Endodermal cell (in vitro differentiated cells): ENCODE measurements around the gene BET1. TPM values are rescaled to one million over a fixed set of nuclear protein-coding genes. Genes with fewer than 3 reads are reported as not detected.

ENCODE experiments used
- DNase-seq: peaks from one replicate; pipeline ENCODE4 v3.0.0-alpha.2; 2017
- H3K27ac ChIP-seq: 2 replicates; pipeline ENCODE4 v1.5.1; 2013; ENCODE audit warnings: mild to moderate bottlenecking, low read depth, low read length, moderate library complexity
- H3K27me3 ChIP-seq: 2 replicates; pipeline ENCODE4 v1.6.1; 2013; ENCODE audit warnings: mild to moderate bottlenecking, low read length, moderate library complexity; ENCODE audit not compliant: insufficient read depth, control insufficient read depth, poor library complexity, severe bottlenecking
- H3K36me3 ChIP-seq: 2 replicates; pipeline ENCODE4 v1.7.0; 2013; ENCODE audit warnings: mild to moderate bottlenecking, low read length, moderate library complexity; ENCODE audit not compliant: control insufficient read depth, insufficient read depth
- H3K4me1 ChIP-seq: one replicate; pipeline ENCODE4 v1.7.0; 2013; ENCODE audit warnings: low read length; ENCODE audit not compliant: control insufficient read depth, insufficient read depth
- H3K4me3 ChIP-seq: 2 replicates; pipeline ENCODE4 v1.5.1; 2013; ENCODE audit warnings: mild to moderate bottlenecking, low read length, moderate library complexity
- H3K9ac ChIP-seq: 2 replicates; pipeline ENCODE4 v1.6.1; 2013; ENCODE audit warnings: mild to moderate bottlenecking, low read length, moderate library complexity; ENCODE audit not compliant: poor library complexity, severe bottlenecking; ENCODE audit errors: extremely low read depth
- H3K9me3 ChIP-seq: 2 replicates; pipeline ENCODE4 v1.6.1; 2013; ENCODE audit warnings: mild to moderate bottlenecking, low read length, moderate library complexity; ENCODE audit not compliant: control insufficient read depth
- H3K27ac Mint-ChIP-seq: 2 replicates; pipeline ENCODE4 v1.8.0; 2020; ENCODE audit warnings: mixed read lengths
- H3K27me3 Mint-ChIP-seq: 2 replicates; pipeline ENCODE4 v1.8.0; 2021; ENCODE audit warnings: mild to moderate bottlenecking, mixed read lengths; ENCODE audit not compliant: insufficient read depth
- H3K36me3 Mint-ChIP-seq: 2 replicates; pipeline ENCODE4 v1.8.0; 2020; ENCODE audit warnings: low read depth, mixed read lengths
- H3K4me1 Mint-ChIP-seq: 2 replicates; pipeline ENCODE4 v1.8.0; 2020; ENCODE audit warnings: mixed read lengths
- H3K4me3 Mint-ChIP-seq: 2 replicates; pipeline ENCODE4 v1.8.0; 2020; ENCODE audit warnings: mild to moderate bottlenecking, moderate library complexity, mixed read lengths
- H3K9me3 Mint-ChIP-seq: 2 replicates; pipeline ENCODE4 v1.8.0; 2020; ENCODE audit warnings: mild to moderate bottlenecking, mixed read lengths
- CTCF ChIP-seq: fragments of 200-600 bp; sonication (generic); conservative IDR thresholded peaks from 2 replicates; pipeline ENCODE4 v1.5.0; 2021; ENCODE audit warnings: antibody characterized with exemption, mild to moderate bottlenecking
- WGBS, 2 experiments: methylation state at CpG; one replicate each; pipeline versions ENCODE4 v1.1.5 to v1.1.7; 2013; ENCODE audit warnings: missing lambda C conversion rate in 2 of 2, mixed read lengths in 1 of 2; ENCODE audit not compliant: insufficient coverage in 1 of 2, insufficient read length in 1 of 2; 5-methylcytosine and 5-hydroxymethylcytosine counted together
- total RNA-seq, 2 donors: library from RNA; stranded (reverse); fragmentation: NEBNext Ultra II Directional in 1 of 2; extraction: Animal tissue kit (Norgen Biotek cat#: 25700) in 1 of 2; gene quantifications; 2 replicates in 1 of 2; 3 replicates in 1 of 2; pipeline ENCODE4 v1.2.1, GENCODE V29; 2021

BET1 gene
- total RNA-seq, 2 donors from 2014 or later, result 27.6 to 36.3 TPM

- no peak overlapping the region for H3K27ac Mint-ChIP-seq
- no peaks in the 10 kb centered on the region for H3K9me3 Mint-ChIP-seq
- H3K4me3 Mint-ChIP-seq, result no peak overlapping the region
- H3K9ac ChIP-seq, result no peak overlapping the region
- no peaks in the 10 kb centered on the region for H3K27me3 ChIP-seq
- no peak for DNase-seq
- no peak overlapping the region for H3K27ac ChIP-seq
- no peak for TF ChIP-seq CTCF
- peaks cover 5% of the 10 kb centered on the region for H3K4me1 ChIP-seq
- H3K36me3 ChIP-seq, result no peaks in the 10 kb centered on the region
- peaks cover 16% of the 10 kb centered on the region for H3K4me1 Mint-ChIP-seq
- H3K27me3 Mint-ChIP-seq, result no peaks in the 10 kb centered on the region
- no peak overlapping the region for H3K4me3 ChIP-seq
- no peaks in the 10 kb centered on the region for H3K36me3 Mint-ChIP-seq
- H3K9me3 ChIP-seq, result no peaks in the 10 kb centered on the region
These were observed 40.7 kb upstream of the BET1 start for GRCh38 chr7:94044806-94045205.

DNA sequence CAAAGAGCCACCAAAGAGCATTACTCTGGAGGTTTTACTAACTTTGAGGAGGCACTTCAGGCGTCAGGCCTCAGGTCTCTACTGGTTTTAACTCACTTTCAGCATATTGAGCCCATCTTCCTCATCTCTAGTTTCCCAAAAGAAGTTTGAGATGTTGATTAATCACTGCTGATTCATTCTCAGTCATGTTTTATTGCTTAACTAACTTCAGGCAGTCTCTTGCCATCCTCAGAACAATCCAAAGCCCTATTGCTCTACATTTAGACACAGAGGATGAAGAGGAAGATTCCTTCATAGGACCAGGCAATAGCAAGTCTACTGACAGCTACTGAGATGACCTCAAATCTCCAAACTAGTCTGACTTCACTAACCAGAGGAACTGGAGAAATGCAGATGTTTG lies 39.1 kb upstream of the BET1 start:
- no peak overlapping the region for H3K9ac ChIP-seq
- no peaks in the 10 kb centered on the region for H3K27me3 Mint-ChIP-seq
- H3K4me1 ChIP-seq, result peaks cover 5% of the 10 kb centered on the region
- no peaks in the 10 kb centered on the region for H3K9me3 ChIP-seq
- H3K27ac ChIP-seq, result no peak overlapping the region
- 81 to 100% methylated on average over 1 of the region's 1 CpG for whole genome bisulfite sequencing, 2 experiments
- no peak overlapping the region for H3K4me3 Mint-ChIP-seq
- H3K27ac Mint-ChIP-seq, result no peak overlapping the region
- DNase-seq, result no peak
- no peaks in the 10 kb centered on the region for H3K27me3 ChIP-seq
- H3K36me3 Mint-ChIP-seq, result no peaks in the 10 kb centered on the region
- TF ChIP-seq CTCF, result no peak
- peaks cover 17% of the 10 kb centered on the region for H3K4me1 Mint-ChIP-seq
- H3K36me3 ChIP-seq, result no peaks in the 10 kb centered on the region
- H3K4me3 ChIP-seq, result no peak overlapping the region
- no peaks in the 10 kb centered on the region for H3K9me3 Mint-ChIP-seq

- no peak overlapping the region for H3K9ac ChIP-seq
- no peak for DNase-seq
- TF ChIP-seq CTCF, result no peak
- H3K27me3 ChIP-seq, result no peaks in the 10 kb centered on the region
- no peak overlapping the region for H3K27ac Mint-ChIP-seq
- H3K9me3 ChIP-seq, result no peaks in the 10 kb centered on the region
- WGBS, 2 experiments, result 90 to 100% methylated on average over 2 of the region's 3 CpGs
- H3K4me1 ChIP-seq, result peaks cover 5% of the 10 kb centered on the region
- no peak overlapping the region for H3K4me3 ChIP-seq
- H3K36me3 Mint-ChIP-seq, result no peaks in the 10 kb centered on the region
- no peaks in the 10 kb centered on the region for H3K36me3 ChIP-seq
- no peaks in the 10 kb centered on the region for H3K9me3 Mint-ChIP-seq
- peaks cover 24% of the 10 kb centered on the region for H3K4me1 Mint-ChIP-seq
- no peaks in the 10 kb centered on the region for H3K27me3 Mint-ChIP-seq
- H3K4me3 Mint-ChIP-seq, result no peak overlapping the region
- H3K27ac ChIP-seq, result no peak overlapping the region
These were observed 38.2 kb upstream of the BET1 start for GRCh38 chr7:94042381-94042780.
